H1 (cell line): Measurements from ENCODE around the gene PACS1.
A peak's percentile ranks its signal among the peaks of the same experiment; 100 is the strongest.

ENCODE experiments used
- CTBP2 ChIP-seq: IDR thresholded peaks from 2 replicates; pipeline ENCODE4 v1.7.0; 2011; ENCODE audit warnings: borderline replicate concordance, mild to moderate bottlenecking, moderate library complexity, mixed read lengths, low read length; ENCODE audit not compliant: insufficient read depth, insufficient read length
- CTCF ChIP-seq, 3 experiments: IDR thresholded peaks; 1 replicate in 2 of 3; 2 replicates in 1 of 3; pipeline versions ENCODE4 v1.5.1 to v1.6.1; 2011; ENCODE audit warnings: low read length in 3 of 3, mild to moderate bottlenecking in 3 of 3, inconsistent platforms in 2 of 3, low read depth in 1 of 3, moderate library complexity in 1 of 3; ENCODE audit not compliant: insufficient read depth in 1 of 3; ENCODE audit errors: control extremely low read depth in 1 of 3
- GTF2F1 ChIP-seq: IDR thresholded peaks from 2 replicates; pipeline ENCODE4 v1.6.1; 2012; ENCODE audit warnings: low read depth, low read length, improper control_type of control experiment, borderline replicate concordance
- HDAC2 ChIP-seq, 2 experiments: fragments of 300-600 bp in 1 of 2; sonication (generic) in 1 of 2; IDR thresholded peaks; 2 replicates each; pipeline ENCODE4 v1.6.1; 2011 to 2012; ENCODE audit warnings: low read depth in 2 of 2, low read length in 2 of 2, mild to moderate bottlenecking in 2 of 2, moderate library complexity in 2 of 2, borderline replicate concordance in 1 of 2, inconsistent platforms in 1 of 2
- POLR2A ChIP-seq, 2 experiments: IDR thresholded peaks; 1 replicate in 1 of 2; 2 replicates in 1 of 2; pipeline ENCODE4 v1.6.1; 2011; ENCODE audit warnings: low read depth in 2 of 2, low read length in 2 of 2, mild to moderate bottlenecking in 2 of 2; ENCODE audit errors: control extremely low read depth in 1 of 2
- TAF1 ChIP-seq: IDR thresholded peaks from 2 replicates; pipeline ENCODE4 v1.6.1; 2011; ENCODE audit warnings: mild to moderate bottlenecking, low read depth, low read length
- USF2 ChIP-seq: IDR thresholded peaks from 2 replicates; pipeline ENCODE4 v1.6.1; 2011; ENCODE audit warnings: low read length, improper control_type of control experiment
- TF ChIP-seq, protein P1 (sequence below): IDR thresholded peaks from 2 replicates; pipeline ENCODE4 v1.6.1; 2012; ENCODE audit warnings: low read length, inconsistent platforms

GRCh38 chr11:66050581-66051231 lies 19.4 kb upstream of the PACS1 start:
- TF ChIP-seq HDAC2 (IDR thresholded peaks at IDR 0.05; ENCODE audit: borderline replicate concordance in 1 of 2, low read depth in 2 of 2, low read length in 2 of 2) = no peak
- TF ChIP-seq, protein P1, sequence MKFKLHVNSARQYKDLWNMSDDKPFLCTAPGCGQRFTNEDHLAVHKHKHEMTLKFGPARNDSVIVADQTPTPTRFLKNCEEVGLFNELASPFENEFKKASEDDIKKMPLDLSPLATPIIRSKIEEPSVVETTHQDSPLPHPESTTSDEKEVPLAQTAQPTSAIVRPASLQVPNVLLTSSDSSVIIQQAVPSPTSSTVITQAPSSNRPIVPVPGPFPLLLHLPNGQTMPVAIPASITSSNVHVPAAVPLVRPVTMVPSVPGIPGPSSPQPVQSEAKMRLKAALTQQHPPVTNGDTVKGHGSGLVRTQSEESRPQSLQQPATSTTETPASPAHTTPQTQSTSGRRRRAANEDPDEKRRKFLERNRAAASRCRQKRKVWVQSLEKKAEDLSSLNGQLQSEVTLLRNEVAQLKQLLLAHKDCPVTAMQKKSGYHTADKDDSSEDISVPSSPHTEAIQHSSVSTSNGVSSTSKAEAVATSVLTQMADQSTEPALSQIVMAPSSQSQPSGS = no peak
- no peak for TF ChIP-seq TAF1
- TF ChIP-seq POLR2A (IDR thresholded peaks at IDR 0.05; ENCODE audit: control extremely low read depth in 1 of 2, low read depth in 2 of 2, low read length in 2 of 2) = no peak
- TF ChIP-seq USF2 = no peak
- 0 out of 4 replicates have a peak, but pooled peaks of 1 of the 3 experiments have one; percentile 13 for TF ChIP-seq CTCF (IDR thresholded peaks at IDR 0.05; ENCODE audit: control extremely low read depth in 1 of 3, insufficient read depth in 1 of 3, low read depth in 1 of 3, low read length in 3 of 3)
- no peak for TF ChIP-seq CTBP2
- no peak for TF ChIP-seq GTF2F1
